ENCODE results near the gene PPFIBP1.
A peak's percentile ranks its signal among the peaks of the same experiment; 100 is the strongest.

Gene PPFIBP1

GRCh38 chr12:27523642-27524493 lies at the start of gene PPFIBP1:
Gene PPFIBP1 (plus strand): TSS chr12:27524206. CDS start chr12:27633397, 109,191 bp downstream.
- DNase-seq (ENCODE audit: low read depth in 2 of 2, low spot score in 1 of 2): peak; percentile 96 to 98

- no peak for DNase-seq (ENCODE audit: low read depth in 2 of 2, low spot score in 1 of 2)
Measured at GRCh38 chr12:27474344-27474743, 49.7 kb upstream of the PPFIBP1 start.

GRCh38 chr12:27477049-27477448 lies 47.0 kb upstream of the PPFIBP1 start:
- DNase-seq (ENCODE audit: low read depth in 2 of 2, low spot score in 1 of 2): no peak

GRCh38 chr12:27478949-27479348 lies 45.1 kb upstream of the PPFIBP1 start:
- no peak for DNase-seq (ENCODE audit: low read depth in 2 of 2, low spot score in 1 of 2)

GRCh38 chr12:27480016-27480415 lies 44.0 kb upstream of the PPFIBP1 start:
- DNase-seq (ENCODE audit: low read depth in 2 of 2, low spot score in 1 of 2): no peak

- no peak for DNase-seq (ENCODE audit: low read depth in 2 of 2, low spot score in 1 of 2)
Measured at GRCh38 chr12:27486961-27487360, 37.0 kb upstream of the PPFIBP1 start.

GRCh38 chr12:27488479-27488878 lies 35.5 kb upstream of the PPFIBP1 start:
- DNase-seq (ENCODE audit: low read depth in 2 of 2, low spot score in 1 of 2): no peak

- DNase-seq (ENCODE audit: low read depth in 2 of 2, low spot score in 1 of 2): no peak
Measured at GRCh38 chr12:27491226-27491625, 32.8 kb upstream of the PPFIBP1 start.

- no peak for DNase-seq (ENCODE audit: low read depth in 2 of 2, low spot score in 1 of 2)
Measured at GRCh38 chr12:27493260-27493940, 30.6 kb upstream of the PPFIBP1 start.

GRCh38 chr12:27497446-27497845 lies 26.6 kb upstream of the PPFIBP1 start:
- DNase-seq (ENCODE audit: low read depth in 2 of 2, low spot score in 1 of 2): no peak

- no peak for DNase-seq (ENCODE audit: low read depth in 2 of 2, low spot score in 1 of 2)
Measured at GRCh38 chr12:27498149-27498548, 25.9 kb upstream of the PPFIBP1 start.

GRCh38 chr12:27498761-27499160 lies 25.2 kb upstream of the PPFIBP1 start:
- DNase-seq (ENCODE audit: low read depth in 2 of 2, low spot score in 1 of 2): no peak

- no peak for DNase-seq (ENCODE audit: low read depth in 2 of 2, low spot score in 1 of 2)
Measured at GRCh38 chr12:27499377-27499776, 24.6 kb upstream of the PPFIBP1 start.

- DNase-seq (ENCODE audit: low read depth in 2 of 2, low spot score in 1 of 2): no peak
Measured at GRCh38 chr12:27500546-27500945, 23.5 kb upstream of the PPFIBP1 start.

GRCh38 chr12:27502021-27502435 lies 22.0 kb upstream of the PPFIBP1 start:
- DNase-seq (ENCODE audit: low read depth in 2 of 2, low spot score in 1 of 2): no peak

- no peak for DNase-seq (ENCODE audit: low read depth in 2 of 2, low spot score in 1 of 2)
Measured at GRCh38 chr12:27504507-27504906, 19.5 kb upstream of the PPFIBP1 start.

GRCh38 chr12:27505109-27505508 lies 18.9 kb upstream of the PPFIBP1 start:
- no peak for DNase-seq (ENCODE audit: low read depth in 2 of 2, low spot score in 1 of 2)

GRCh38 chr12:27505761-27506160 lies 18.2 kb upstream of the PPFIBP1 start:
- DNase-seq (ENCODE audit: low read depth in 2 of 2, low spot score in 1 of 2): no peak

- no peak for DNase-seq (ENCODE audit: low read depth in 2 of 2, low spot score in 1 of 2)
Measured at GRCh38 chr12:27506645-27507189, 17.3 kb upstream of the PPFIBP1 start.

- no peak for DNase-seq (ENCODE audit: low read depth in 2 of 2, low spot score in 1 of 2)
Measured at GRCh38 chr12:27508736-27509431, 15.1 kb upstream of the PPFIBP1 start.

- DNase-seq (ENCODE audit: low read depth in 2 of 2, low spot score in 1 of 2): no peak
Measured at GRCh38 chr12:27511031-27511722, 12.8 kb upstream of the PPFIBP1 start.

All from stimulated activated CD8-positive, alpha-beta memory T cell treated with anti-CD3 and anti-CD28 coated beads, Interleukin-4, amount 100 ng/mL, for 1 hour (primary cell).